WTC11 (cell line): ENCODE measurements around the gene CDH22. TPM values are rescaled to one million over a fixed set of nuclear protein-coding genes. Genes with fewer than 3 reads are reported as not detected.

ENCODE experiments used
- ATAC-seq: fragments of 200-7000 bp; cut with Tn5 transposase; 2 replicates; pipeline ENCODE4 v1.10.0; 2021; ENCODE audit warnings: mild to moderate bottlenecking, moderate library complexity
- CTCF ChIA-PET: fragments of 300-600 bp; sonication (Branson Sonifier 250); formaldehyde crosslinking; loops from one replicate; lab custom pipeline; 2021; ENCODE audit warnings: antibody characterized with exemption; lab: Charles Lee
- POLR2A ChIA-PET: fragments of 350-600 bp; sonication (Branson Sonifier 250); formaldehyde crosslinking; loops from one replicate; lab custom pipeline; 2021; ENCODE audit warnings: antibody characterized with exemption; lab: Charles Lee
- DNase-seq: peaks from one replicate; pipeline ENCODE4 v3.0.0; 2021; ENCODE audit warnings: low spot score
- H3K27ac Mint-ChIP-seq: 2 replicates; pipeline ENCODE4 v1.8.0; 2021; ENCODE audit warnings: mixed read lengths
- H3K27me3 Mint-ChIP-seq: 2 replicates; pipeline ENCODE4 v1.8.0; 2021; ENCODE audit warnings: low read depth, mild to moderate bottlenecking, moderate library complexity, mixed read lengths
- H3K36me3 Mint-ChIP-seq: 2 replicates; pipeline ENCODE4 v1.8.0; 2021; ENCODE audit warnings: mixed read lengths
- H3K4me1 Mint-ChIP-seq: 2 replicates; pipeline ENCODE4 v1.8.0; 2022; ENCODE audit warnings: mixed read lengths
- H3K4me3 Mint-ChIP-seq: 2 replicates; pipeline ENCODE4 v1.8.0; 2021; ENCODE audit warnings: mild to moderate bottlenecking, moderate library complexity, mixed read lengths
- H3K9me3 Mint-ChIP-seq: 2 replicates; pipeline ENCODE4 v1.8.0; 2021; ENCODE audit warnings: mixed read lengths
- E2F4 ChIP-seq: sonication (generic); formaldehyde crosslinking; IDR thresholded peaks from 2 replicates; pipeline ENCODE4 v1.8.1; 2022; ENCODE audit warnings: low read depth, mild to moderate bottlenecking, moderate library complexity, missing genetic modification reagents, borderline replicate concordance
- ESRRA ChIP-seq: sonication (generic); formaldehyde crosslinking; IDR thresholded peaks from 2 replicates; pipeline ENCODE4 v1.8.1; 2022; ENCODE audit warnings: mild to moderate bottlenecking, missing genetic modification reagents, borderline replicate concordance
- FOXK1 ChIP-seq: sonication (generic); formaldehyde crosslinking; IDR thresholded peaks from 2 replicates; pipeline ENCODE4 v1.8.0; 2022; ENCODE audit warnings: mild to moderate bottlenecking, moderate library complexity, missing genetic modification reagents
- GTF2I ChIP-seq: fragments of 250-450 bp; sonication (Bioruptor Pico); conservative IDR thresholded peaks from 2 replicates; pipeline ENCODE4 v1.4.0; 2021; ENCODE audit warnings: mild to moderate bottlenecking
- IRF2 ChIP-seq: sonication (generic); formaldehyde crosslinking; IDR thresholded peaks from 2 replicates; pipeline ENCODE4 v1.8.0; 2022; ENCODE audit warnings: low read depth, missing genetic modification reagents, borderline replicate concordance
- JAZF1 ChIP-seq: fragments of 250-450 bp; sonication (Bioruptor Pico); IDR thresholded peaks from 2 replicates; pipeline ENCODE4 v1.9.0; 2021; ENCODE audit warnings: moderate library complexity, mild to moderate bottlenecking, inconsistent platforms
- NFATC4 ChIP-seq: fragments of 250-450 bp; sonication (Bioruptor Pico); IDR thresholded peaks from 2 replicates; pipeline ENCODE4 v1.9.0; 2021; ENCODE audit warnings: mild to moderate bottlenecking
- NFYB ChIP-seq: sonication (generic); formaldehyde crosslinking; conservative IDR thresholded peaks from 2 replicates; pipeline ENCODE4 v1.8.0; 2022; ENCODE audit warnings: low read depth, missing genetic modification reagents
- NR3C1 ChIP-seq: sonication (generic); formaldehyde crosslinking; conservative IDR thresholded peaks from 2 replicates; pipeline ENCODE4 v1.8.1; 2023; ENCODE audit warnings: low read depth, mild to moderate bottlenecking, missing genetic modification reagents
- PREB ChIP-seq: sonication (generic); formaldehyde crosslinking; IDR thresholded peaks from 2 replicates; pipeline ENCODE4 v1.8.1; 2022; ENCODE audit warnings: mild to moderate bottlenecking, missing genetic modification reagents, moderate library complexity, borderline replicate concordance
- SMAD4 ChIP-seq: sonication (generic); formaldehyde crosslinking; IDR thresholded peaks from 2 replicates; pipeline ENCODE4 v1.8.0; 2022; ENCODE audit warnings: mild to moderate bottlenecking, missing genetic modification reagents
- STAT6 ChIP-seq: sonication (generic); formaldehyde crosslinking; conservative IDR thresholded peaks from 2 replicates; pipeline ENCODE4 v1.8.1; 2023; ENCODE audit warnings: mild to moderate bottlenecking, low read depth, missing genetic modification reagents, moderate library complexity
- TCF7 ChIP-seq: sonication (generic); formaldehyde crosslinking; IDR thresholded peaks from 2 replicates; pipeline ENCODE4 v1.8.0; 2022; ENCODE audit warnings: mild to moderate bottlenecking, low read depth, missing genetic modification reagents, moderate library complexity
- TEAD4 ChIP-seq: sonication (generic); formaldehyde crosslinking; IDR thresholded peaks from 2 replicates; pipeline ENCODE4 v1.8.0; 2022; ENCODE audit warnings: mild to moderate bottlenecking, missing genetic modification reagents
- TP53 ChIP-seq: sonication (generic); formaldehyde crosslinking; IDR thresholded peaks from 2 replicates; pipeline ENCODE4 v1.8.1; 2023; ENCODE audit warnings: mild to moderate bottlenecking, missing genetic modification reagents
- ZBTB21 ChIP-seq: sonication (generic); formaldehyde crosslinking; IDR thresholded peaks from 2 replicates; pipeline ENCODE4 v1.8.1; 2023; ENCODE audit warnings: mild to moderate bottlenecking, missing genetic modification reagents, borderline replicate concordance
- ZNF263 ChIP-seq: sonication (generic); formaldehyde crosslinking; IDR thresholded peaks from 2 replicates; pipeline ENCODE4 v1.8.1; 2022; ENCODE audit warnings: low read depth, mild to moderate bottlenecking, moderate library complexity, missing genetic modification reagents
- ZNF281 ChIP-seq: sonication (generic); formaldehyde crosslinking; IDR thresholded peaks from 2 replicates; pipeline ENCODE4 v1.8.0; 2023; ENCODE audit warnings: mild to moderate bottlenecking, missing genetic modification reagents
- total RNA-seq: library from RNA; stranded (reverse); gene quantifications from 3 replicates; pipeline ENCODE4 v1.2.3, GENCODE V29; 2021
- TF ChIP-seq, protein P1 (sequence below): sonication (generic); formaldehyde crosslinking; IDR thresholded peaks from 2 replicates; pipeline ENCODE4 v1.8.1; 2022; ENCODE audit warnings: mild to moderate bottlenecking, moderate library complexity, missing genetic modification reagents
- TF ChIP-seq, protein P2 (sequence below): sonication (generic); formaldehyde crosslinking; IDR thresholded peaks from 2 replicates; pipeline ENCODE4 v1.8.1; 2023; ENCODE audit warnings: mild to moderate bottlenecking, missing genetic modification reagents
- TF ChIP-seq, protein P3 (sequence below): fragments of 250-450 bp; sonication (Bioruptor Pico); IDR thresholded peaks from 2 replicates; pipeline ENCODE4 v1.9.0; 2021; ENCODE audit warnings: moderate library complexity, mild to moderate bottlenecking, inconsistent platforms, borderline replicate concordance
- TF ChIP-seq, protein P4 (sequence below): sonication (generic); formaldehyde crosslinking; IDR thresholded peaks from 2 replicates; pipeline ENCODE4 v1.8.1; 2023; ENCODE audit warnings: mild to moderate bottlenecking, missing genetic modification reagents, moderate library complexity

Gene CDH22
- total RNA-seq, 1 experiment from 2014 or later = 0.13 TPM

DNA sequence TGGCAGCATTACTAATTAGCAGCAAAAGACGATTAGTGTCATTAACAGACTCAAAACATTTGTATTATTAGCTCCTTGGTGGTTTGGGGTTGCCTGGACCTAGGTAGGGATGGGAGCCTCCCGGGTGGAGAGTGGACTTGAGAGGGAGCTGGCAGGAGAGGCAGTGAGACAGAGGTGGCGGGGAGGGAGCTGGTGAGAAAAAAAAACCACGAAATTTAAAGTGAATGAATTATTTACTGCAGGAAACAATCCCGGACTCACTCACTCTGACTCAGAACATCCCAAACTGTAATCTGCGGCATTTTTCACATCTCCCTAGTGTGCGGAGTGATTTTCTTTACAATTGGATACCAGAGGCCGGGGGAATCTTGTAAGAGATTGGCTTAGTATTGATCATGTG is 14.3 kb upstream of the CDH22 start:
- ATAC-seq (no peak), DNase-seq (no peak)
- POLR2A ChIA-PET = interaction anchor here (1.1 kb wide), 1 partner anchor 16 kb away, joined by 3 read pairs; no protein-coding TSS in a partner anchor
- no peaks in the 10 kb centered on the region for H3K36me3 Mint-ChIP-seq
- CTCF ChIA-PET = interaction anchor here (1.5 to 1.6 kb wide), 2 partner anchors 10 to 26 kb away, joined by 6 to 13 read pairs; no protein-coding TSS in a partner anchor
- no peak overlapping the region for H3K27ac Mint-ChIP-seq
- no peaks in the 10 kb centered on the region for H3K27me3 Mint-ChIP-seq
- H3K4me3 Mint-ChIP-seq = no peak overlapping the region
- TF ChIP-seq, protein P1, sequence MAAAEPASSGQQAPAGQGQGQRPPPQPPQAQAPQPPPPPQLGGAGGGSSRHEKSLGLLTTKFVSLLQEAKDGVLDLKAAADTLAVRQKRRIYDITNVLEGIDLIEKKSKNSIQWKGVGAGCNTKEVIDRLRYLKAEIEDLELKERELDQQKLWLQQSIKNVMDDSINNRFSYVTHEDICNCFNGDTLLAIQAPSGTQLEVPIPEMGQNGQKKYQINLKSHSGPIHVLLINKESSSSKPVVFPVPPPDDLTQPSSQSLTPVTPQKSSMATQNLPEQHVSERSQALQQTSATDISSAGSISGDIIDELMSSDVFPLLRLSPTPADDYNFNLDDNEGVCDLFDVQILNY (CRISPR knock-in tag) = no peak
- TF ChIP-seq STAT6 (CRISPR knock-in tag) = no peak
- TF ChIP-seq NFYB = no peak
- TF ChIP-seq JAZF1 (CRISPR knock-in tag) = no peak
- TF ChIP-seq E2F4 (CRISPR knock-in tag) = no peak
- no peak for TF ChIP-seq SMAD4 (CRISPR knock-in tag)
- TF ChIP-seq ESRRA (CRISPR knock-in tag) = no peak
- no peak for TF ChIP-seq PREB
- TF ChIP-seq GTF2I (CRISPR knock-in tag) = no peak
- no peak for TF ChIP-seq TEAD4 (CRISPR knock-in tag)
- TF ChIP-seq, protein P2, sequence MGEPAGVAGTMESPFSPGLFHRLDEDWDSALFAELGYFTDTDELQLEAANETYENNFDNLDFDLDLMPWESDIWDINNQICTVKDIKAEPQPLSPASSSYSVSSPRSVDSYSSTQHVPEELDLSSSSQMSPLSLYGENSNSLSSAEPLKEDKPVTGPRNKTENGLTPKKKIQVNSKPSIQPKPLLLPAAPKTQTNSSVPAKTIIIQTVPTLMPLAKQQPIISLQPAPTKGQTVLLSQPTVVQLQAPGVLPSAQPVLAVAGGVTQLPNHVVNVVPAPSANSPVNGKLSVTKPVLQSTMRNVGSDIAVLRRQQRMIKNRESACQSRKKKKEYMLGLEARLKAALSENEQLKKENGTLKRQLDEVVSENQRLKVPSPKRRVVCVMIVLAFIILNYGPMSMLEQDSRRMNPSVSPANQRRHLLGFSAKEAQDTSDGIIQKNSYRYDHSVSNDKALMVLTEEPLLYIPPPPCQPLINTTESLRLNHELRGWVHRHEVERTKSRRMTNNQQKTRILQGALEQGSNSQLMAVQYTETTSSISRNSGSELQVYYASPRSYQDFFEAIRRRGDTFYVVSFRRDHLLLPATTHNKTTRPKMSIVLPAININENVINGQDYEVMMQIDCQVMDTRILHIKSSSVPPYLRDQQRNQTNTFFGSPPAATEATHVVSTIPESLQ = no peak
- TF ChIP-seq IRF2 (CRISPR knock-in tag) = no peak
- no peak for TF ChIP-seq ZNF263 (CRISPR knock-in tag)
- no peak for TF ChIP-seq ZNF281
- H3K4me1 Mint-ChIP-seq = no peaks in the 10 kb centered on the region
- no peaks in the 10 kb centered on the region for H3K9me3 Mint-ChIP-seq

- Mint-ChIP-seq H3K27me3 (peaks cover 32% of the 10 kb centered on the region), H3K4me1 (0 out of 2 replicates have a peak, but pooled peaks cover 2% of the 10 kb centered on the region), H3K36me3 (no peaks in the 10 kb centered on the region), H3K4me3 (no peak overlapping the region), H3K9me3 (no peaks in the 10 kb centered on the region), H3K27ac (no peak overlapping the region)
- no peak for ATAC-seq
- POLR2A ChIA-PET = no interaction called here
- no peak for DNase-seq
- CTCF ChIA-PET = interaction anchor here (1.4 to 4.1 kb wide), 3 partner anchors 9 to 31 kb away, joined by 6 to 18 read pairs (median 9); no protein-coding TSS in a partner anchor
- TF ChIP-seq TCF7 (no peak), NFATC4 (CRISPR knock-in tag) (no peak), FOXK1 (CRISPR knock-in tag) (no peak), SMAD4 (CRISPR knock-in tag) (no peak), NR3C1 (CRISPR knock-in tag) (no peak), ESRRA (CRISPR knock-in tag) (no peak), TP53 (CRISPR knock-in tag) (no peak), ZBTB21 (no peak)
- TF ChIP-seq, protein P3, sequence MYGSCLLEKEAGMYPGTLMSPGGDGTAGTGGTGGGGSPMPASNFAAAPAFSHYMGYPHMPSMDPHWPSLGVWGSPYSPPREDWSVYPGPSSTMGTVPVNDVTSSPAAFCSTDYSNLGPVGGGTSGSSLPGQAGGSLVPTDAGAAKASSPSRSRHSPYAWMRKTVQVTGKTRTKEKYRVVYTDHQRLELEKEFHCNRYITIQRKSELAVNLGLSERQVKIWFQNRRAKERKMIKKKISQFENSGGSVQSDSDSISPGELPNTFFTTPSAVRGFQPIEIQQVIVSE (CRISPR knock-in tag) = no peak
- TF ChIP-seq, protein P4, sequence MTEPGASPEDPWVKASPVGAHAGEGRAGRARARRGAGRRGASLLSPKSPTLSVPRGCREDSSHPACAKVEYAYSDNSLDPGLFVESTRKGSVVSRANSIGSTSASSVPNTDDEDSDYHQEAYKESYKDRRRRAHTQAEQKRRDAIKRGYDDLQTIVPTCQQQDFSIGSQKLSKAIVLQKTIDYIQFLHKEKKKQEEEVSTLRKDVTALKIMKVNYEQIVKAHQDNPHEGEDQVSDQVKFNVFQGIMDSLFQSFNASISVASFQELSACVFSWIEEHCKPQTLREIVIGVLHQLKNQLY = no peak
Measured at GRCh38 chr20:46317685-46318177, 9.4 kb upstream of the CDH22 start.
